Effector memory CD4-positive, alpha-beta T cell (primary cell): ENCODE results near the gene FOXP1.

ENCODE experiments used
- DNase-seq, 3 donors: peaks; one replicate each; pipeline ENCODE4 v3.0.0-alpha.2; 2020
- H3K27ac ChIP-seq: 2 replicates; pipeline ENCODE4 v1.7.0; 2013; ENCODE audit warnings: mild to moderate bottlenecking, low read length, moderate library complexity; ENCODE audit not compliant: insufficient read depth, poor library complexity, severe bottlenecking
- H3K27me3 ChIP-seq: replicated peaks from 2 replicates; pipeline ENCODE4 v1.7.0; 2013; ENCODE audit warnings: mild to moderate bottlenecking, low read length; ENCODE audit not compliant: insufficient read depth, control insufficient read depth, poor library complexity, severe bottlenecking
- H3K36me3 ChIP-seq: 2 replicates; pipeline ENCODE4 v1.7.0; 2013; ENCODE audit warnings: mild to moderate bottlenecking, low read length, moderate library complexity; ENCODE audit not compliant: control insufficient read depth, insufficient read depth
- H3K4me1 ChIP-seq: 2 replicates; pipeline ENCODE4 v1.7.0; 2013; ENCODE audit warnings: low read length, mild to moderate bottlenecking; ENCODE audit not compliant: control insufficient read depth, insufficient read depth, poor library complexity, severe bottlenecking
- H3K4me3 ChIP-seq: 2 replicates; pipeline ENCODE4 v1.7.0; 2013; ENCODE audit warnings: low read length, low read depth, mild to moderate bottlenecking; ENCODE audit not compliant: insufficient read depth, poor library complexity, severe bottlenecking
- H3K9me3 ChIP-seq: 2 replicates; pipeline ENCODE4 v1.7.0; 2013; ENCODE audit warnings: mild to moderate bottlenecking, low read length, moderate library complexity; ENCODE audit not compliant: control insufficient read depth

Gene FOXP1

GRCh38 chr3:71095511-71096291 lies 487.8 kb downstream of the FOXP1 start:
- Histone ChIP-seq H3K27ac (no peak overlapping the region), H3K4me1 (peaks cover 7% of the 10 kb centered on the region), H3K36me3 (no peaks in the 10 kb centered on the region), H3K4me3 (no peak overlapping the region), H3K27me3 (no peaks in the 10 kb centered on the region), H3K9me3 (no peaks in the 10 kb centered on the region)
- no peak for DNase-seq

GRCh38 chr3:71094658-71095209 lies 488.8 kb downstream of the FOXP1 start:
- DNase-seq = no peak
- peaks cover 11% of the 10 kb centered on the region for H3K4me1 ChIP-seq
- H3K4me3 ChIP-seq = no peak overlapping the region
- H3K9me3 ChIP-seq = no peaks in the 10 kb centered on the region
- no peak overlapping the region for H3K27ac ChIP-seq
- H3K36me3 ChIP-seq = no peaks in the 10 kb centered on the region
- no peaks in the 10 kb centered on the region for H3K27me3 ChIP-seq

- H3K36me3 ChIP-seq = no peaks in the 10 kb centered on the region
- no peak overlapping the region for H3K27ac ChIP-seq
- H3K4me3 ChIP-seq = no peak overlapping the region
- H3K4me1 ChIP-seq = peaks cover 29% of the 10 kb centered on the region
- no peaks in the 10 kb centered on the region for H3K27me3 ChIP-seq
- DNase-seq = no peak
- H3K9me3 ChIP-seq = no peaks in the 10 kb centered on the region
These were observed 490.9 kb downstream of the FOXP1 start for GRCh38 chr3:71092665-71093064.

- no peak overlapping the region for H3K27ac ChIP-seq
- H3K4me1 ChIP-seq = peaks cover 42% of the 10 kb centered on the region
These were observed 493.3 kb downstream of the FOXP1 start for GRCh38 chr3:71090207-71090606.

GRCh38 chr3:71089271-71089847 lies 494.2 kb downstream of the FOXP1 start:
- DNase-seq = no peak
- Histone ChIP-seq H3K27ac (no peak overlapping the region), H3K36me3 (no peaks in the 10 kb centered on the region), H3K4me3 (no peak overlapping the region), H3K4me1 (peaks cover 42% of the 10 kb centered on the region), H3K27me3 (no peaks in the 10 kb centered on the region), H3K9me3 (no peaks in the 10 kb centered on the region)

More at GRCh38 chr3:71090207-71090606, 493.3 kb downstream of the FOXP1 start:
- H3K9me3 ChIP-seq = no peaks in the 10 kb centered on the region
- no peak overlapping the region for H3K4me3 ChIP-seq
- no peaks in the 10 kb centered on the region for H3K36me3 ChIP-seq
- DNase-seq = no peak
- no peaks in the 10 kb centered on the region for H3K27me3 ChIP-seq

GRCh38 chr3:71088742-71089141 lies 494.8 kb downstream of the FOXP1 start:
- DNase-seq = no peak
- H3K27me3 ChIP-seq = no peaks in the 10 kb centered on the region
- peak overlapping the region; percentile 59 for H3K27ac ChIP-seq
- peaks cover 48% of the 10 kb centered on the region for H3K4me1 ChIP-seq
- H3K9me3 ChIP-seq = no peaks in the 10 kb centered on the region
- no peak overlapping the region for H3K4me3 ChIP-seq
- H3K36me3 ChIP-seq = no peaks in the 10 kb centered on the region

- peaks cover 52% of the 10 kb centered on the region for H3K4me1 ChIP-seq
- H3K9me3 ChIP-seq = no peaks in the 10 kb centered on the region
- peak overlapping the region; percentile 59 for H3K27ac ChIP-seq
- H3K27me3 ChIP-seq = no peaks in the 10 kb centered on the region
- no peak for DNase-seq
- H3K4me3 ChIP-seq = no peak overlapping the region
- H3K36me3 ChIP-seq = no peaks in the 10 kb centered on the region
These were observed 495.4 kb downstream of the FOXP1 start for GRCh38 chr3:71088019-71088708.

GRCh38 chr3:71087143-71088018 lies 496.1 kb downstream of the FOXP1 start:
- H3K4me3 ChIP-seq = no peak overlapping the region
- H3K9me3 ChIP-seq = no peaks in the 10 kb centered on the region
- H3K4me1 ChIP-seq = peaks cover 55% of the 10 kb centered on the region
- no peaks in the 10 kb centered on the region for H3K36me3 ChIP-seq
- H3K27ac ChIP-seq = peak overlapping the region; percentile 59
- H3K27me3 ChIP-seq = no peaks in the 10 kb centered on the region
- DNase-seq = peak; percentile 43 to 68 (median 47)

GRCh38 chr3:71086777-71087142 lies 496.8 kb downstream of the FOXP1 start:
- Histone ChIP-seq H3K36me3 (no peaks in the 10 kb centered on the region), H3K4me3 (no peak overlapping the region), H3K27me3 (no peaks in the 10 kb centered on the region), H3K4me1 (peaks cover 55% of the 10 kb centered on the region), H3K27ac (peak overlapping the region; percentile 59), H3K9me3 (no peaks in the 10 kb centered on the region)
- no peak for DNase-seq
